ENCODE measurements around the gene LSP1.

The LSP1 gene

DNA sequence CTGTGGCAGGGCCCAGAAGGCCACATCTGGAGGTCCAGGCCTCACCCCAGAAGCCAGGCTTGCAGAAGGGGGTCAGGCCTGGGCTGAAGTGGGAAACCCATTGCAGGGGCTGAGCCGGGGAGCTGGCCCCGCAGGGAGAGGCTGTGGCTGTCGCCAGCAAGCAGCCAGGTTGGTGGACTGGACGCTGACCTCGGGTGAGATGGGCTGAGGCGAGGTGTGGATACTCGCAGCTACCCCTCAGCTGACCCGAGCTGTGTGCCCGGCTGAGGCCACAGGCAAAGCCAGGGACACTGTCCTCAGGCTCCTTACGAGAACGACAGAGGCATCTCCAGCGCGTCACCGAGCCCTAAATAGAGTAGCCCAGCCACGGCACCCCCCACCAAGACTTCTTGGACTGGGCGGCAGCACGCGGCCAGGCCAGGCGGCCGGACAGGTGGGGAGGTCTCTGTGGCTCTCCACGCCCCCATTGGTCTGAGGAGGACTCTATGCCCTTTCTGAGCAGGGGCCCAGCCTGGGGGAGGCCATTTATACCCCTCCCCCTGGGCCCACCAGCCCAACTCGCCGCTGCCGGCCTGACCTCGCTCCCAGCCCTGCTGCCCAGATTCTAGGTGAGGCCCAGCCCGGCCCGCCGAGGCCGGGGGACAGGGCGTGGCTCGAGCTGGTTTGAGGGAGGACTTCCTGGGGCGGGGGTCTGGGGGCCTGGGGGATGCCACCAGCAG is 14.3 kb upstream of the LSP1 start, which contains the start of gene TNNI2:
Gene TNNI2 (plus strand): TSS at position 556 of the 719 bp plus-strand sequence. CDS start 716 bp downstream, outside the sequence.
- no peak within 1 kb of the TSS for H3K4me3 ChIP-seq (ENCODE audit: extremely low read depth, insufficient read depth, low read length, poor library complexity, severe bottlenecking)
- H3K27ac ChIP-seq (ENCODE audit: low read depth, low read length, severe bottlenecking) = no peak within 1 kb of the TSS
- H3K36me3 ChIP-seq (ENCODE audit: control insufficient read depth, insufficient read depth, low read length) = no peaks in the 10 kb centered on the region
- H3K9me3 ChIP-seq (ENCODE audit: control insufficient read depth, low read length) = no peaks in the 10 kb centered on the region
- WGBS, 2 experiments (ENCODE audit: insufficient coverage in 2 of 2) = 92 to 94% methylated on average over 16 to 25 of the region's 32 CpGs
- peaks cover 2% of the 10 kb centered on the region for H3K4me1 ChIP-seq (ENCODE audit: control insufficient read depth, insufficient read depth, low read length, poor library complexity, severe bottlenecking)

DNA sequence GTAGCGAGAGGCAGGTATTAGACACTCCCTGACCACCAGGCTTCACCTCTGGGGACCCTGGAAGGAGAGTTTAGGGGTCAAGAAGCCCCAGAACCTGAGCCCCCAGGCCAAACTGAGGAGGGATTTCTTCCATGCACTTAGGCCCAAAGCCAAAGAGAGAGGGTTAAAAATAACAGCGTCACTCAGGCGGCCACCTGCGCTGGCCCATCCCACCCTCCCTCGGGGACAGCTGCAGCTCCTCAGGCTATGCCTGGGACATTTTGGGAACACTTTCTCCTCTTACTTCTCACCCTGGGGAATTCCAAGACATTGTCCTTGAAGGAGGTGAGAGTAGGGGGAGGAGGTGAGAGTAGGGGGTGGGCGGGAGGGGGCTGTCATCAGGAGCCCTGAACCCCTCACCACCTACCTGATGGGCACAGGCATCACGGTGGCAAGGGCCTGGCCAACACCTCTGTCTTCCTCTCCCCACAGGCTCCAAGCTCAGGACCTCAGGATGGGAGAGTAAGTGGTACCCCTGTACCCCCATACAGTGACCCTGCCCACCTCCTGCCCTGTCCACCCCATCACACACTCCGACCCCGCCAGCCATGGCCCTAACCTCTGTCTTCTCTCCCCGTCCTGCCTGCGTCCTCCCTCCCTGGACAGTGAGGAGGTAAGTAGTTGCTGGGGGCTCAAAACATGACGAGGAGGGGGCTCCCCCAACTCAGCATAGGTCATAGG is 13.5 kb upstream of the LSP1 start:
- Histone ChIP-seq H3K27ac (ENCODE audit: low read depth, low read length, severe bottlenecking) (no peak overlapping the region), H3K9me3 (ENCODE audit: control insufficient read depth, low read length) (no peaks in the 10 kb centered on the region), H3K4me3 (ENCODE audit: extremely low read depth, insufficient read depth, low read length, poor library complexity, severe bottlenecking) (no peak overlapping the region), H3K36me3 (ENCODE audit: control insufficient read depth, insufficient read depth, low read length) (no peaks in the 10 kb centered on the region), H3K4me1 (ENCODE audit: control insufficient read depth, insufficient read depth, low read length, poor library complexity, severe bottlenecking) (peaks cover 5% of the 10 kb centered on the region)
- WGBS, 2 experiments (ENCODE audit: insufficient coverage in 2 of 2) = 86 to 96% methylated on average over 3 to 6 of the region's 12 CpGs

DNA sequence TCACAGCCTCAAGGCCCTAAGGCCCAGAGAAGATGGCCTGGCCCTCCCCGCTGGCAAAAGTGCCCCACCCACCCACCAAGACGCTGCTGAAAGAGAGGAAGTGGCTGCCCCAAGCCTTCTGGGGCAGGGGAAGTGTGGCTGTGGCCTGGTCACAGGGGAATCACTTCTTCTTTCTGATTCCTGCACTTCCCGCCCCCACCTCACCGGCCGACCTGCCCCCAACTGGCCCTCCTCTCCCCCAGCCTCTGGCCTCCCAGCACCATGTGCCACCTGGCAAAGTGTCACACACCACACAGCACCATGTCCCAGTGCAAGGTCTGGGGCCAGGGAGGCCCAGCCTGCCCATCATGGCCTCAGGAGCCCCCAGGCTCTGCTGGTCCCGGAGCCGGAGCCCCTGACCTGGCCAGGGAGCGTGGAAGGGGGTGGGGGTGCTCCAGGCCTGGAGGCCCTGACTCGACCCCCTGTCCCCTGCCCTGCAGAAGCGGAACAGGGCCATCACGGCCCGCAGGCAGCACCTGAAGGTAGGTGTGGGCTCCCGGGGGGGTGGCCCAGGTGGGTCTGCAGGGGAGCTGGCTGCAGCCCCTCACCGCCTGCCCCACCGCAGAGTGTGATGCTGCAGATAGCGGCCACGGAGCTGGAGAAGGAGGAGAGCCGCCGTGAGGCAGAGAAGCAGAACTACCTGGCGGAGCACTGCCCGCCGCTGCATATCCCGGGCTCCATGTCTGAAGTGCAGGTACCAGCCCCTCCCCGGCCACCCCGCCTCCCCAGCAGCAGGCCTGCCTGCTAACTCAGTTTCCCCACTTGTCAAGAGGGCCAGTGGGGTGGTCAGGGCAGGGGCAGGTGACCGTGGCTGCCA is 12.7 kb upstream of the LSP1 start:
- WGBS, 2 experiments (ENCODE audit: insufficient coverage in 2 of 2) = 82 to 92% methylated on average over 17 to 18 of the region's 26 CpGs
- no peaks in the 10 kb centered on the region for H3K9me3 ChIP-seq (ENCODE audit: control insufficient read depth, low read length)
- no peaks in the 10 kb centered on the region for H3K36me3 ChIP-seq (ENCODE audit: control insufficient read depth, insufficient read depth, low read length)
- peaks cover 13% of the 10 kb centered on the region for H3K4me1 ChIP-seq (ENCODE audit: control insufficient read depth, insufficient read depth, low read length, poor library complexity, severe bottlenecking)
- H3K4me3 ChIP-seq (ENCODE audit: extremely low read depth, insufficient read depth, low read length, poor library complexity, severe bottlenecking) = no peak overlapping the region
- no peak overlapping the region for H3K27ac ChIP-seq (ENCODE audit: low read depth, low read length, severe bottlenecking)

DNA sequence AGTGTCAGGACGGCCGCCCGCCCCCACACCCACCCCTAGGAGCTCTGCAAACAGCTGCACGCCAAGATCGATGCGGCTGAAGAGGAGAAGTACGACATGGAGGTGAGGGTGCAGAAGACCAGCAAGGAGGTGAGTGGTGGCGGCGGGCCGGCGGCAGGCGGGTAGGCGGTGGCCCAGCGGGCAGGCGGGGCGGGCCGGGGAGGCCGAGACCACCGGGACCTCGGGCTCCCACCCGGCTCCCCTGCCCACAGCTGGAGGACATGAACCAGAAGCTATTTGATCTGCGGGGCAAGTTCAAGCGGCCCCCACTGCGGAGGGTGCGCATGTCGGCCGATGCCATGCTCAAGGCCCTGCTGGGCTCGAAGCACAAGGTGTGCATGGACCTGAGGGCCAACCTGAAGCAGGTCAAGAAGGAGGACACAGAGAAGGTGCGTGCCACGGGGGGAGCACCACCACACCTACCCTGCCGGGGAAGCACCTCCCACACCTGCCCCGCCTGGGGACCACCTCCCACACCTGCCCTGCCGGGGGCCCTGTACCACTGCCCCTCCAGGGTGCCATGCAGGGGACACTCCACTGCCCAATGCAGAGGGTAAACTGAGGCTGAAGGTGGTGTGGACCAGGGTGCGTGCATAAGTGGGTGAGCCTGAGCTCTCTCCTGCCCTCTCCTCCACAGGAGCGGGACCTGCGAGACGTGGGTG is 12.0 kb upstream of the LSP1 start:
- Histone ChIP-seq H3K4me3 (ENCODE audit: extremely low read depth, insufficient read depth, low read length, poor library complexity, severe bottlenecking) (no peak overlapping the region), H3K27ac (ENCODE audit: low read depth, low read length, severe bottlenecking) (no peak overlapping the region), H3K4me1 (ENCODE audit: control insufficient read depth, insufficient read depth, low read length, poor library complexity, severe bottlenecking) (peaks cover 15% of the 10 kb centered on the region), H3K9me3 (ENCODE audit: control insufficient read depth, low read length) (no peaks in the 10 kb centered on the region), H3K36me3 (ENCODE audit: control insufficient read depth, insufficient read depth, low read length) (no peaks in the 10 kb centered on the region)
- WGBS, 2 experiments (ENCODE audit: insufficient coverage in 2 of 2) = 92 to 93% methylated on average over 26 to 32 of the region's 37 CpGs

DNA sequence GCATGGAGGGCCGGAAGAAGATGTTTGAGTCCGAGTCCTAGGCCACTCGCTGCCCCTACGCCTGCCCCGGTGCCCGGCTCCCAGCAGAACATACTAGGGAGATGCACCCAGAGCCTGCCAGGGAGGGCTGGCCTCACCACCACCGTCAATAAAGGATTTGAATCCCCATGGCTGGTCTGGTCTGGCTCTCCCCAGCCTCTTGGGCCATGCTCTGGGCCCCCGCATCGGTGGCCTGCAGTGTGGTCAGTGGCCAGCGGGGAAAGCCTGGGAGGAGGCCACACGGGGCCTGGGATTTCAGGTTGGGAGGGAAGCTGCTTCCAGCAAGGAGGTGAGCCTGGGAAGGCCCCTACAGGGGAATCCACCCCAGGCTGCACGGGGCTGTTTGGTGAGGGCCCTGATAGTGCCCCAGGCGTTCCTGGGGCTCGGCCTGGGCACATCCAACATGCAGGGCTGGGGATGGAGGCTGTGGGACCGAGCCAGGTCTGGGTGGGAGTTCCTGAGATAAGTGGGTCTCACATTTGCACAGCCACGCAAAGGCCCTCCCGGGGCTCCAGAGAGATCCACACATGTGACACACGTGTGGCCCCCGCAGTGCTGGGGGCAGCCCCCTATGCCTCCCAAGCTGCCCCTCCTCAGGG is 11.3 kb upstream of the LSP1 start:
- 92 to 95% methylated on average over 18 to 19 of the region's 19 CpGs for WGBS, 2 experiments (ENCODE audit: insufficient coverage in 2 of 2)
- H3K9me3 ChIP-seq (ENCODE audit: control insufficient read depth, low read length) = no peaks in the 10 kb centered on the region
- H3K36me3 ChIP-seq (ENCODE audit: control insufficient read depth, insufficient read depth, low read length) = no peaks in the 10 kb centered on the region
- no peak overlapping the region for H3K4me3 ChIP-seq (ENCODE audit: extremely low read depth, insufficient read depth, low read length, poor library complexity, severe bottlenecking)
- H3K27ac ChIP-seq (ENCODE audit: low read depth, low read length, severe bottlenecking) = no peak overlapping the region
- peaks cover 15% of the 10 kb centered on the region for H3K4me1 ChIP-seq (ENCODE audit: control insufficient read depth, insufficient read depth, low read length, poor library complexity, severe bottlenecking)

DNA sequence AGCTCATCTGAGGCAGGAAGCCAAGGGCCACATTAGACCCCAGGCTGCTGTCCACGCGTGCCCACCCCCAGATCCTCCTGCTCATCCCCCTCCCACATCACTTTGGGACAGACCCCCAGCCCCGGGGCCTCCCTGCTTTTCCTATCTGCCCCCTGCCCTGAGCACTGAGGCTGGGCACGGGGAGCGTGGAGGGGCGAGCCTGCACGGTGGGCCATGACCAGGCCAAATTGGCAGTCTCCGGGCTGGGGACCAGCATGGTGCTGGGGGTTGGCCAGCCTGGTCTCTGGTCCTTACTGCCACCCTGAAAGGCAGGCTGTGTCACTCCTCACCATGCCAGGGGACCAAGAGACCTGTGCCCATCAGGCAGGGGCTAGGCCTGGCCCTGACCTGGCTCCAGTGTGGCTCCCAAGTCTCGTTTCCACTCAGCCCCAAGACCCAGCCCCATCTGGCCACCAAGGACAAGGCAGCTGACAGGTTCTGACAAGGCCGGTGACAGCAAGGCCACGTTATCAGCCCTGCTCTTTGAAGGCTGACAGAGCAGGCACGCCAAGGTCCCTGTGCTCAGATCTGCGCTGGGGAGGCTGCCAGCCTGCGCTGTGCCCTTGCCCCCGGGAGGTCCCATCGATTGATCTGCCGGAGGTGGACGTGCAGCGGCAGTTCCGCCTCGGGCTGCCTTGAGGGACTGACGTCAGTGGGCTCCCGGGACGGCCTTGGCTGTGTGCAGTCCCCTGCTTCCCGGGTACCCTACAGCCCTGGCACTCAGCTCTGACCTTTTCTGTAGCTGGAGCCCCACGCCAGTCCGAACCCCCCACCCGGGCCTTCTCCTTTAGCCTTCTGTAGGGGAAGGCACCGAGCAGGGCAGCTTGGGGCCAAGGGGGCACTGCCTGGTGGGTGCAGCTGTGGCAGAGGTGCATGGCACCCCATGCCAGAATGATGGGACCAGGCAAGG is 10.5 kb upstream of the LSP1 start:
- WGBS, 2 experiments (ENCODE audit: insufficient coverage in 2 of 2) = 92 to 95% methylated on average over 24 to 25 of the region's 29 CpGs
- Histone ChIP-seq H3K36me3 (ENCODE audit: control insufficient read depth, insufficient read depth, low read length) (no peaks in the 10 kb centered on the region), H3K4me3 (ENCODE audit: extremely low read depth, insufficient read depth, low read length, poor library complexity, severe bottlenecking) (no peak overlapping the region)

DNA sequence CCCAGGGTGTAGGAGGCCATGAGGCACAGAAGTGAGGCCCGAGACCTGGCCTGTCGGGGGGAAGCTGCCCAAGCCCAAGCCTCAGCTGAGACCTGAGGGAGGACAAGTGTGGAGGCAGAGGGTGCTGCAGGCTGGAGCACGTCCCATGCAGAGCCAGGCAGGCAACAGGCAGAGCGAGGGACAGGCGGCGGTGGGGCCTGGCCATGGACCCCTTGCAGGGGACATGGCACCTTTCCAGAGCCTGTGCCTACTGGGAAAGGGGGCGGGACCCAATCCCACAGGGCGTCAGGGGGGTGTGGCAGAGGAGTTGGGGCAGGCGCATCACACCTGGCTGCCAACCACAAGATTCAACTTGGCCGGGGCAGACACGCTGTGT is 9.8 kb upstream of the LSP1 start:
- H3K27ac ChIP-seq (ENCODE audit: low read depth, low read length, severe bottlenecking) = no peak overlapping the region
- H3K36me3 ChIP-seq (ENCODE audit: control insufficient read depth, insufficient read depth, low read length) = no peaks in the 10 kb centered on the region
- no peaks in the 10 kb centered on the region for H3K9me3 ChIP-seq (ENCODE audit: control insufficient read depth, low read length)
- WGBS, 2 experiments (ENCODE audit: insufficient coverage in 2 of 2) = 85 to 93% methylated on average over 7 to 8 of the region's 11 CpGs
- peaks cover 13% of the 10 kb centered on the region for H3K4me1 ChIP-seq (ENCODE audit: control insufficient read depth, insufficient read depth, low read length, poor library complexity, severe bottlenecking)
- no peak overlapping the region for H3K4me3 ChIP-seq (ENCODE audit: extremely low read depth, insufficient read depth, low read length, poor library complexity, severe bottlenecking)

More for the DNA sequence above, 10.5 kb upstream of the LSP1 start:
- Histone ChIP-seq H3K9me3 (ENCODE audit: control insufficient read depth, low read length) (no peaks in the 10 kb centered on the region), H3K4me1 (ENCODE audit: control insufficient read depth, insufficient read depth, low read length, poor library complexity, severe bottlenecking) (peaks cover 15% of the 10 kb centered on the region), H3K27ac (ENCODE audit: low read depth, low read length, severe bottlenecking) (no peak overlapping the region)

DNA sequence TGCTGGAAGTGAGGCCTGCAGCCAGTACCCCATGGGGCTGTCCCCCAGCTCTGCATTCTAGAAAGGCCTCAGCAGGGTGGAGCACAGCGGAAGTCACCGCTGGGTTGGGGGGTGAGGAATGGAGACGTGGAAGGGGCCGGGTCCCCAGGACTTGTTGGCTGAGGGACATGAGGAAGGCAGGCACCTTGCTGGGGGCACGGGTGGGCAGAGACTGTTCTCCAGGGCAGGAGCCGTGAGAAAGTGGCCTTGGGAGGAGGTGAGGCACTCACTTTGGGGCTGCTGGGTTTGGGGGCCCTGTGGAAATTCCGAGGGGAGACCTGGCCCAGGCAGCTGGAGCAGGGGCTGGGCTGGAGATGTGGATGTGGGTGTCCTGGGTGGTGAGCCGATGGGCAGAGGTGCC is 9.1 kb upstream of the LSP1 start:
- no peaks in the 10 kb centered on the region for H3K36me3 ChIP-seq (ENCODE audit: control insufficient read depth, insufficient read depth, low read length)
- H3K4me3 ChIP-seq (ENCODE audit: extremely low read depth, insufficient read depth, low read length, poor library complexity, severe bottlenecking) = no peak overlapping the region
- WGBS, 2 experiments (ENCODE audit: insufficient coverage in 2 of 2) = 84 to 98% methylated on average over 4 to 8 of the region's 8 CpGs
- H3K27ac ChIP-seq (ENCODE audit: low read depth, low read length, severe bottlenecking) = no peak overlapping the region
- peaks cover 13% of the 10 kb centered on the region for H3K4me1 ChIP-seq (ENCODE audit: control insufficient read depth, insufficient read depth, low read length, poor library complexity, severe bottlenecking)
- no peaks in the 10 kb centered on the region for H3K9me3 ChIP-seq (ENCODE audit: control insufficient read depth, low read length)

All from mesodermal cell (in vitro differentiated cells).